Measurements from ENCODE around the gene TRAPPC3.

TRAPPC3 gene

GRCh38 chr1:36154765-36155407, 5.6 kb upstream of the TRAPPC3 start:
- peak overlapping the region; percentile 93 for H3K4me3 ChIP-seq (ENCODE audit: low read depth, low read length)
- DNase-seq (ENCODE audit: low read depth) = no peak

GRCh38 chr1:36154335-36154734, 5.0 kb upstream of the TRAPPC3 start:
- no peak overlapping the region for H3K4me3 ChIP-seq (ENCODE audit: low read depth, low read length)
- no peak for DNase-seq (ENCODE audit: low read depth)

GRCh38 chr1:36153476-36153875, 4.2 kb upstream of the TRAPPC3 start:
- DNase-seq (ENCODE audit: low read depth) = no peak
- no peak overlapping the region for H3K4me3 ChIP-seq (ENCODE audit: low read depth, low read length)

- DNase-seq (ENCODE audit: low read depth) = no peak
- H3K4me3 ChIP-seq (ENCODE audit: low read depth, low read length) = no peak overlapping the region
Measured at GRCh38 chr1:36151845-36152203, 2.5 kb upstream of the TRAPPC3 start.

- DNase-seq (ENCODE audit: low read depth) = no peak
- no peak overlapping the region for H3K4me3 ChIP-seq (ENCODE audit: low read depth, low read length)
Measured at GRCh38 chr1:36151134-36151844, 2.0 kb upstream of the TRAPPC3 start.

GRCh38 chr1:36150296-36151133, 1.2 kb upstream of the TRAPPC3 start:
- DNase-seq (ENCODE audit: low read depth) = peak; percentile 86
- H3K4me3 ChIP-seq (ENCODE audit: low read depth, low read length) = peak overlapping the region; percentile 2

GRCh38 chr1:36149973-36150295, 648 bp upstream of the TRAPPC3 start:
- H3K4me3 ChIP-seq (ENCODE audit: low read depth, low read length) = no peak overlapping the region
- DNase-seq (ENCODE audit: low read depth) = no peak

GRCh38 chr1:36148821-36149236, 457 bp downstream of the TRAPPC3 start:
- peak overlapping the region; percentile 79 for H3K4me3 ChIP-seq (ENCODE audit: low read depth, low read length)
- no peak for DNase-seq (ENCODE audit: low read depth)

GRCh38 chr1:36144413-36144812, 4.9 kb downstream of the TRAPPC3 start:
- no peak overlapping the region for H3K4me3 ChIP-seq (ENCODE audit: low read depth, low read length)
- no peak for DNase-seq (ENCODE audit: low read depth)

- DNase-seq (ENCODE audit: low read depth) = no peak
- no peak overlapping the region for H3K4me3 ChIP-seq (ENCODE audit: low read depth, low read length)
Measured at GRCh38 chr1:36143424-36143823, 5.9 kb downstream of the TRAPPC3 start.

GRCh38 chr1:36142121-36142520, 7.2 kb downstream of the TRAPPC3 start:
- DNase-seq (ENCODE audit: low read depth) = no peak
- no peak overlapping the region for H3K4me3 ChIP-seq (ENCODE audit: low read depth, low read length)

- no peak for DNase-seq (ENCODE audit: low read depth)
- H3K4me3 ChIP-seq (ENCODE audit: low read depth, low read length) = no peak overlapping the region
Measured at GRCh38 chr1:36139521-36139920, 9.8 kb downstream of the TRAPPC3 start.

GRCh38 chr1:36137776-36138175, 11.5 kb downstream of the TRAPPC3 start:
- DNase-seq (ENCODE audit: low read depth) = no peak
- no peak overlapping the region for H3K4me3 ChIP-seq (ENCODE audit: low read depth, low read length)

GRCh38 chr1:36137226-36137625, 12.1 kb downstream of the TRAPPC3 start:
- H3K4me3 ChIP-seq (ENCODE audit: low read depth, low read length) = no peak overlapping the region
- no peak for DNase-seq (ENCODE audit: low read depth)

GRCh38 chr1:36136535-36136934, 12.8 kb downstream of the TRAPPC3 start:
- no peak overlapping the region for H3K4me3 ChIP-seq (ENCODE audit: low read depth, low read length)
- no peak for DNase-seq (ENCODE audit: low read depth)

GRCh38 chr1:36135796-36136195, 13.5 kb downstream of the TRAPPC3 start:
- no peak overlapping the region for H3K4me3 ChIP-seq (ENCODE audit: low read depth, low read length)
- no peak for DNase-seq (ENCODE audit: low read depth)

- no peak overlapping the region for H3K4me3 ChIP-seq (ENCODE audit: low read depth, low read length)
Measured at GRCh38 chr1:36135330-36135667, 14.0 kb downstream of the TRAPPC3 start.

GRCh38 chr1:36134505-36135329, 14.6 kb downstream of the TRAPPC3 start:
- no peak for DNase-seq (ENCODE audit: low read depth)
- no peak overlapping the region for H3K4me3 ChIP-seq (ENCODE audit: low read depth, low read length)

More at GRCh38 chr1:36135330-36135667, 14.0 kb downstream of the TRAPPC3 start:
- DNase-seq (ENCODE audit: low read depth) = no peak

- H3K4me3 ChIP-seq (ENCODE audit: low read depth, low read length) = no peak overlapping the region
- DNase-seq (ENCODE audit: low read depth) = no peak
Measured at GRCh38 chr1:36134031-36134430, 15.3 kb downstream of the TRAPPC3 start.

- H3K4me3 ChIP-seq (ENCODE audit: low read depth, low read length) = no peak overlapping the region
- DNase-seq (ENCODE audit: low read depth) = peak; percentile 84
Measured at GRCh38 chr1:36133484-36133883, 15.8 kb downstream of the TRAPPC3 start.
